ENCODE measurements around the gene TTC21A.

Gene TTC21A

DNA sequence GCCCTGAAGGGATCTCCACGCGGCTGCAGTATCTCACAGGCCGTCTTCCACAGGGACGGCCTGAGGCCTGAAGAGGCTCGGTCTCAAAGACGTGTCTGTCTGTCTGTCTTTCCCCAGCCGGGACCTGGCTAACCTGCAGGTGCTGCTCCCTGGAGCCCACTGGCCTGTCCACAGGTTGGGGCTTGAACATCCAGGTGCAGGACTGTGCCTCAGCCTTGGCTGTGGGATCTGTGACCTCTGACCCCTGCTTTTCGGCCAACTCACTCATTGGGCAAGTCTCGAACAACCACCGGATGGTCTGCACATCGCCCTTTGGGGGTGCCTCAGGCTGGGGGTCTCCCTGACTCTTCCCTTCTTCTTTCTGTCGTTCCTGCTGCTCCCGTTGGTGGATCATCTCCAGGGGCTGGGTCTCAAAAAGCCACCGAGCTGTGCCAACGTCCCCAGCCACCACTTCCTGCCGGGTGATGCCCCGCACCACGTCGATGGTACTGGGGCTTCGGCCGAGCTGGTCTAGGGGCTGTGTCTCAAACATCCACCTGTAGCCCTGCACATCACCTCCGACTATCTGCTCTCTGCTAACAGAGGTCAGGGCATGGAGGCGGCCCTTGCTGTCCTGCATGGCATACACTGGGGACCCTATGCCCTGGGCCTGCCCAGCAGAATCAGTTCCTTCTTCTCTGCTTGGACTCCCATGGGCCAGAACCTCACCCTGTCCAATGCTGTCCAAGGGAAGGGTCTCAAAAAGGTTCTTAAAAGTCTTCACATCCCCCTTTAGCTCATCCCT, 80.1 kb downstream of the TTC21A start:
- H3K4me3 ChIP-seq (ENCODE audit: low read depth, low read length): no peak overlapping the region
- no peak for TF ChIP-seq SP3 (tag by site-specific recombination; IDR thresholded peaks at IDR 0.05)
- no peak for TF ChIP-seq ZNF266 (tag by site-specific recombination; IDR thresholded peaks at IDR 0.05; ENCODE audit: low read depth)
- no peak for TF ChIP-seq ZNF449 (tag by site-specific recombination; IDR thresholded peaks at IDR 0.05)
- no peak for TF ChIP-seq ZNF571 (tag by site-specific recombination; IDR thresholded peaks at IDR 0.05)
- TF ChIP-seq, protein P1, sequence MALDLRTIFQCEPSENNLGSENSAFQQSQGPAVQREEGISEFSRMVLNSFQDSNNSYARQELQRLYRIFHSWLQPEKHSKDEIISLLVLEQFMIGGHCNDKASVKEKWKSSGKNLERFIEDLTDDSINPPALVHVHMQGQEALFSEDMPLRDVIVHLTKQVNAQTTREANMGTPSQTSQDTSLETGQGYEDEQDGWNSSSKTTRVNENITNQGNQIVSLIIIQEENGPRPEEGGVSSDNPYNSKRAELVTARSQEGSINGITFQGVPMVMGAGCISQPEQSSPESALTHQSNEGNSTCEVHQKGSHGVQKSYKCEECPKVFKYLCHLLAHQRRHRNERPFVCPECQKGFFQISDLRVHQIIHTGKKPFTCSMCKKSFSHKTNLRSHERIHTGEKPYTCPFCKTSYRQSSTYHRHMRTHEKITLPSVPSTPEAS (tag by site-specific recombination; IDR thresholded peaks at IDR 0.05): no peak
- no peak for TF ChIP-seq SP7 (tag by site-specific recombination; IDR thresholded peaks at IDR 0.05)
- TF ChIP-seq ZNF548 (tag by site-specific recombination; IDR thresholded peaks at IDR 0.05): no peak
- TF ChIP-seq GLI4 (tag by site-specific recombination; IDR thresholded peaks at IDR 0.05): no peak
- TF ChIP-seq ZNF274 (IDR thresholded peaks at IDR 0.05; ENCODE audit: low read length): no peak
- TF ChIP-seq ZNF274 (tag by site-specific recombination; IDR thresholded peaks at IDR 0.05; ENCODE audit: borderline replicate concordance): no peak
- no peak for TF ChIP-seq KLF10 (tag by site-specific recombination; IDR thresholded peaks at IDR 0.05)
- no peak for TF ChIP-seq ZNF112 (tag by site-specific recombination; IDR thresholded peaks at IDR 0.05)
- H3K27ac ChIP-seq (ENCODE audit: extremely low read depth, low read depth, low read length): no peak overlapping the region
- POLR2A ChIA-PET: no interaction called here
- no peaks in the 10 kb centered on the region for H3K4me1 ChIP-seq (ENCODE audit: control insufficient read depth, insufficient read depth, low read length)
- CTCF ChIA-PET: interaction anchor here (4.5 to 16.2 kb wide), 2 partner anchors 61 to 102 kb away, joined by 47 to 311 read pairs; no protein-coding TSS in a partner anchor
- no peaks in the 10 kb centered on the region for H3K9me3 ChIP-seq (ENCODE audit: control insufficient read depth, insufficient read depth, low read depth, low read length)
- H3K36me3 ChIP-seq (ENCODE audit: control insufficient read depth in 2 of 2, insufficient read depth in 1 of 2, low read length in 2 of 2): no peaks in the 10 kb centered on the region
